Measurements from ENCODE around the gene P4HA2.

The P4HA2 gene

DNA sequence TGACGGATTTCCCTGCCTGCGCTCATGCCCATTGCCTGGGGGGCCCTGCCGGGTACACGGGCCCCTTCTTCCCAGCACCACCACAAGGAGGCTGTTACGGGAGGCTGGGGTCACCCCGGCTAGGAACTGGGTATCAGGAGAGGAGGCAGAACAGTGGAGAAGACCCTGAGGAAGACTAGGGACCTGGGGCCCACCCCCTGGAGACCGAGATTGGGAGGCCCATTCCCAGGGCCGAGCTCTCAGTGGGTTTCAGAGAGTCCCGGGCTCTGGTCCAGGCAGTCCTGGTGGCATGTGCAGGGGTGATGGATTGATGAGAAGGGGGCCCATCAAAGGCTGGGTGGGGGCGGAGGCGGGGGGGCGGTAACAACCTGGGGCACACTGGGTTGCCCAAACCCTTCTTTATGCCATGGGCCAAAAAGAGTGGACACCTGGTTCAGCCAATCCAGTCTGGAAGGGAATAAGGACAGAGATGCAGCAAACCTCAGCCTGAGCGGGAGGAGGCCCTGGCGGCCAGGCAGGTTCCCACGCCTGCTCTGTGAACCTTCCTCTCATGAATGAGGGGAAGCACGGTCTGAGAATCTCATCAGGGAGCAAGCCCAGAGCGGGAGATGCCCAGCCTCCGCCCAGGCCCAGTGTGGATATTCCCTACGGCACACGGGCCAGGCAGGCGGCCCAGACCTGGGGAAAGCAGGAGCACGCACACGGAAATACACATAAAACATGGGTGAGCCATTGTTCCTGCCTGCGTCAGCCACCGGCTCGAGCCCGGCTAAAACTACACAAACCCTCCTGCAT lies 785 bp upstream of the P4HA2 start:
- TF ChIP-seq EGR1 (IDR thresholded peaks at IDR 0.05), result no peak
- no peak for TF ChIP-seq TCF12 (IDR thresholded peaks at IDR 0.05; ENCODE audit: low read depth)
- TF ChIP-seq YY1 (IDR thresholded peaks at IDR 0.05; ENCODE audit: low read depth), result no peak
- no peak for TF ChIP-seq CEBPB (IDR thresholded peaks at IDR 0.05)
- TF ChIP-seq NFIC (IDR thresholded peaks at IDR 0.05), result no peak
- no peak for TF ChIP-seq TEAD4 (IDR thresholded peaks at IDR 0.05)
- TF ChIP-seq REST (IDR thresholded peaks at IDR 0.05; ENCODE audit: low read depth), result no peak
- no peak for TF ChIP-seq MAX (IDR thresholded peaks at IDR 0.05)
- TF ChIP-seq ZBTB7A (IDR thresholded peaks at IDR 0.05; ENCODE audit: low read depth), result no peak
- no peak for TF ChIP-seq TAF1 (IDR thresholded peaks at IDR 0.05; ENCODE audit: low read depth)
- no peak for TF ChIP-seq RAD21 (IDR thresholded peaks at IDR 0.05; ENCODE audit: low read depth)
- TF ChIP-seq CREB1 (IDR thresholded peaks at IDR 0.05; ENCODE audit: low read depth), result no peak
- no peak for TF ChIP-seq USF1 (IDR thresholded peaks at IDR 0.05)
- TF ChIP-seq EP300 (IDR thresholded peaks at IDR 0.05; ENCODE audit: borderline replicate concordance), result no peak
- TF ChIP-seq FOXM1 (IDR thresholded peaks at IDR 0.05; ENCODE audit: borderline replicate concordance, low read depth), result no peak

DNA sequence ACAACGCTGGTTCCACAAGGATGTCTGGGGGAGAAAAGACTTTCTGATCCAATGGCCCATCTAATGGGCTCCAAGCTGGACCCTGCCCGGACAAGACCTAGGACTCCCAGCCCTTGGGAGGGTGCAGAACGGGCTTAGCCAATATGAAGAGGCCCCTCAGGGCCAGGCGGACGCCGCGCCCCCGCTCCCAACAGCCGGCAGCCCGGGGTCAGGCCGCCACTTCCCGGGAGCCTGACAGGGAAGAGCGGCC lies 493 bp downstream of the P4HA2 start:
- TF ChIP-seq CREB1 (IDR thresholded peaks at IDR 0.05; ENCODE audit: low read depth) (no peak), NFIC (IDR thresholded peaks at IDR 0.05) (no peak), CEBPB (IDR thresholded peaks at IDR 0.05) (no peak), ZBTB7A (IDR thresholded peaks at IDR 0.05; ENCODE audit: low read depth) (no peak), FOXM1 (IDR thresholded peaks at IDR 0.05; ENCODE audit: borderline replicate concordance, low read depth) (no peak), TCF12 (IDR thresholded peaks at IDR 0.05; ENCODE audit: low read depth) (no peak)

GRCh38 chr5:132226516-132227234 lies 978 bp downstream of the P4HA2 start:
- TF ChIP-seq YY1 (IDR thresholded peaks at IDR 0.05; ENCODE audit: low read depth) (no peak), EGR1 (IDR thresholded peaks at IDR 0.05) (no peak), NFIC (IDR thresholded peaks at IDR 0.05) (no peak), CREB1 (IDR thresholded peaks at IDR 0.05; ENCODE audit: low read depth) (no peak), EP300 (IDR thresholded peaks at IDR 0.05; ENCODE audit: borderline replicate concordance) (no peak), RAD21 (IDR thresholded peaks at IDR 0.05; ENCODE audit: low read depth) (no peak), USF1 (IDR thresholded peaks at IDR 0.05) (no peak), MAX (IDR thresholded peaks at IDR 0.05) (no peak), TCF12 (IDR thresholded peaks at IDR 0.05; ENCODE audit: low read depth) (no peak), CEBPB (IDR thresholded peaks at IDR 0.05) (no peak), TEAD4 (IDR thresholded peaks at IDR 0.05) (no peak), ZBTB7A (IDR thresholded peaks at IDR 0.05; ENCODE audit: low read depth) (no peak), TAF1 (IDR thresholded peaks at IDR 0.05; ENCODE audit: low read depth) (no peak), FOXM1 (IDR thresholded peaks at IDR 0.05; ENCODE audit: borderline replicate concordance, low read depth) (no peak)

DNA sequence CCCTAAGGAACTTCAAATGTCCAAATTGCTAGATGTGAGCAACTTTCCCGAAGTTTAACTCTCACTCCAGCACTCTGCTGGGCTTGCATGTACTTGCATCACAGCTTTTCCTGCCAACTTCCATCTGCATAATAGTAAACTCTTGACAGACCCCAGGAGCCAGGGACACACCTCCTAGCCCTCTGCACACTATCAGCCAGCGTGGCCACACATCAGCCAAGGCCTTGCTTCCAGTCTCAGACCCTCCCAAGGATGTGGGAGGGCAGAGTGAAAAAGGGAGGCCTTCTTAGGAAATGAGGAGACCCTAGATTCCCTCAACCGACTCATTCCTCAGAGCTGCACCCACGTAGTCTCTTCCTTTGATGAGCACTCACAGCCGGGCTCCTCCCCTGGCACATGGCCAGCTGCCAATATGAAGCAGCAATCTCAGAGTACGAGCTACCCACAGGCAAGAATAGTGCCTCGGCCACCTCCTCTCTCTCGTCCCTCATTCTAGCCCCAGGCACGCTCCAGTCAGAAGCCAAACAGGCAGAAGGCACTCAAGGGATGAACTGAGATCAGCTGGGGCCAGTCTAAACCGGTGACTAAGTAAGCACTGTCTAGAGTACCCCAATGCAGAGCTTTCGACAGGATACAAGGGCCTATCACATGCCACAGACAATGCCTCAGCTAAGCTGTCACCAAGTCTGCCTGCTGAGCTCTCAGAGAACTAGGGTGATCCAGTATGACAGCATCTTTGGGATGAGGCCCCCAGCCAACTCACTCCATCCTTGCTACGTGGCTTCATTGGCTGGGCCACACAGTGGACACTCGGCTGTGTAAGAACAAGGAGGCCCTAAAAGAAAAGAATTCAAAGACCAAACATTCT lies 2.3 kb downstream of the P4HA2 start:
- no peak for TF ChIP-seq USF1 (IDR thresholded peaks at IDR 0.05)
- TF ChIP-seq YY1 (IDR thresholded peaks at IDR 0.05; ENCODE audit: low read depth), result no peak

GRCh38 chr5:132224716-132225115 lies 2.9 kb downstream of the P4HA2 start:
- TF ChIP-seq EGR1 (IDR thresholded peaks at IDR 0.05) (no peak), ZBTB7A (IDR thresholded peaks at IDR 0.05; ENCODE audit: low read depth) (no peak), YY1 (IDR thresholded peaks at IDR 0.05; ENCODE audit: low read depth) (no peak), MAX (IDR thresholded peaks at IDR 0.05) (no peak), TAF1 (IDR thresholded peaks at IDR 0.05; ENCODE audit: low read depth) (no peak), RAD21 (IDR thresholded peaks at IDR 0.05; ENCODE audit: low read depth) (no peak), USF1 (IDR thresholded peaks at IDR 0.05) (no peak), EP300 (IDR thresholded peaks at IDR 0.05; ENCODE audit: borderline replicate concordance) (no peak), TEAD4 (IDR thresholded peaks at IDR 0.05) (no peak), FOXM1 (IDR thresholded peaks at IDR 0.05; ENCODE audit: borderline replicate concordance, low read depth) (no peak), REST (IDR thresholded peaks at IDR 0.05; ENCODE audit: low read depth) (no peak), CEBPB (IDR thresholded peaks at IDR 0.05) (no peak), CREB1 (IDR thresholded peaks at IDR 0.05; ENCODE audit: low read depth) (no peak), NFIC (IDR thresholded peaks at IDR 0.05) (no peak), TCF12 (IDR thresholded peaks at IDR 0.05; ENCODE audit: low read depth) (no peak)

Data from Ishikawa (cell line).